HCT116 (cell line): ENCODE data around the gene RRH. TPM values are rescaled to one million over a fixed set of nuclear protein-coding genes. Genes with fewer than 3 reads are reported as not detected.

Experiments used
- ATAC-seq: fragments of 200-7000 bp; cut with Tn5 transposase; 2 replicates; pipeline ENCODE4 v1.9.1; 2020; ENCODE audit warnings: mild to moderate bottlenecking, moderate library complexity
- BruUV-seq: library from RNA; stranded (reverse); fragments of 400-500 nt; replicated peaks from 2 replicates; lab custom pipeline; 2021; lab: Mats Ljungman, UMichigan
- CTCF ChIA-PET: fragments of 300-600 bp; sonication (Branson Sonifier 250); formaldehyde crosslinking; loops from one replicate; lab custom pipeline; 2021; ENCODE audit warnings: antibody characterized with exemption; lab: Charles Lee
- POLR2A ChIA-PET: fragments of 300-600, 350-600 bp; sonication (Branson Sonifier 250); formaldehyde crosslinking; loops from one replicate; lab custom pipeline; 2021; ENCODE audit warnings: antibody characterized with exemption; lab: Charles Lee
- RAD21 ChIA-PET, 2 experiments: fragments of 300-600 bp; sonication (Branson Sonifier 250); formaldehyde crosslinking; loops; one replicate each; lab custom pipeline; 2023; ENCODE audit warnings: low total read pairs in 2 of 2; ENCODE audit not compliant: uncharacterized antibody in 2 of 2, unreplicated experiment in 2 of 2, low non-redundant PET in 1 of 2; lab: Charles Lee
- DNase-seq: peaks from one replicate; pipeline ENCODE4 v3.0.0-alpha.2; 2010; ENCODE audit warnings: low read depth, low spot score
- H2AFZ ChIP-seq: fragments of 200-600 bp; shearing (Covaris generic), sonication (generic); 2 replicates; pipeline ENCODE4 v1.6.1; 2017; ENCODE audit warnings: low read depth, mixed run types, mixed read lengths, antibody characterized with exemption, low read length; ENCODE audit not compliant: poor library complexity, severe bottlenecking
- H3K27ac ChIP-seq: 2 replicates; pipeline ENCODE4 v1.5.1; 2012; ENCODE audit warnings: low read depth, low read length
- H3K27me3 ChIP-seq: fragments of 200-600 bp; sonication (generic); 2 replicates; pipeline ENCODE4 v1.6.1; 2016; ENCODE audit warnings: mixed run types, low read length, mixed read lengths; ENCODE audit not compliant: insufficient read depth
- H3K36me3 ChIP-seq, 2 experiments: fragments of 200-500 bp in 1 of 2; fragments of 200-600 bp in 1 of 2; sonication (Bioruptor generic) in 1 of 2; sonication (generic) in 1 of 2; 2 replicates each; pipeline versions ENCODE4 v1.5.1 to v1.6.1; 2014 to 2016; ENCODE audit warnings: low read length in 2 of 2, inconsistent platforms in 1 of 2, mixed read lengths in 1 of 2, mixed run types in 1 of 2; ENCODE audit not compliant: insufficient read depth in 2 of 2, control insufficient read depth in 1 of 2
- H3K4me1 ChIP-seq, 2 experiments: fragments of 200-600 bp in 1 of 2; sonication (generic) in 1 of 2; 2 replicates each; pipeline versions ENCODE4 v1.5.1 to v1.6.1; 2012 to 2017; ENCODE audit warnings: low read length in 2 of 2, inconsistent platforms in 1 of 2, mild to moderate bottlenecking in 1 of 2, mixed read lengths in 1 of 2, mixed run types in 1 of 2, moderate library complexity in 1 of 2; ENCODE audit not compliant: insufficient read depth in 2 of 2, control insufficient read depth in 1 of 2
- H3K4me2 ChIP-seq: fragments of 200-600 bp; sonication (generic); 2 replicates; pipeline ENCODE4 v1.6.1; 2017; ENCODE audit warnings: mixed run types, low read length, mixed read lengths
- H3K4me3 ChIP-seq, 2 experiments: fragments of 200-600 bp in 1 of 2; sonication (generic) in 1 of 2; replicated peaks in 1 of 2; 2 replicates each; pipeline ENCODE4 v1.5.1; 2011 to 2016; ENCODE audit warnings: low read length in 2 of 2, control low read depth in 1 of 2, low read depth in 1 of 2, mild to moderate bottlenecking in 1 of 2, mixed read lengths in 1 of 2, mixed run types in 1 of 2
- H3K79me2 ChIP-seq: fragments of 200-600 bp; sonication (generic); 2 replicates; pipeline ENCODE4 v1.6.1; 2017; ENCODE audit warnings: mild to moderate bottlenecking, mixed run types, low read length, moderate library complexity, mixed read lengths; ENCODE audit not compliant: insufficient read depth
- H3K9ac ChIP-seq: fragments of 200-600 bp; sonication (generic); 2 replicates; pipeline ENCODE4 v1.6.1; 2016; ENCODE audit warnings: low read length, mixed read lengths
- H3K9me2 ChIP-seq: fragments of 200-600 bp; sonication (generic), shearing (Covaris generic); 2 replicates; pipeline ENCODE4 v1.6.1; 2017; ENCODE audit warnings: mixed run types, mild to moderate bottlenecking, moderate library complexity; ENCODE audit not compliant: insufficient read depth
- H3K9me3 ChIP-seq, 2 experiments: fragments of 200-500 bp in 1 of 2; fragments of 200-600 bp in 1 of 2; sonication (Bioruptor generic) in 1 of 2; sonication (generic) in 1 of 2; 2 replicates each; pipeline ENCODE4 v1.6.1; 2014 to 2017; ENCODE audit warnings: low read length in 2 of 2, mixed read lengths in 2 of 2, inconsistent platforms in 1 of 2, low read depth in 1 of 2, mild to moderate bottlenecking in 1 of 2, mixed run types in 1 of 2, moderate library complexity in 1 of 2; ENCODE audit not compliant: control insufficient read depth in 1 of 2, insufficient read depth in 1 of 2
- H4K20me1 ChIP-seq: fragments of 200-600 bp; sonication (generic), shearing (Covaris generic); 2 replicates; pipeline ENCODE4 v1.6.1; 2017; ENCODE audit warnings: mixed run types, mild to moderate bottlenecking, moderate library complexity; ENCODE audit not compliant: insufficient read depth
- CBX3 ChIP-seq: IDR thresholded peaks from 2 replicates; pipeline ENCODE4 v1.6.1; 2012; ENCODE audit warnings: low read depth
- EGR1 ChIP-seq: IDR thresholded peaks from 2 replicates; pipeline ENCODE4 v1.6.1; 2012; ENCODE audit warnings: low read depth
- EZH2 ChIP-seq: fragments of 200-600 bp; sonication (generic); IDR thresholded peaks from 2 replicates; pipeline ENCODE4 v1.6.1; 2017; ENCODE audit warnings: antibody characterized with exemption, mixed run types
- FOSL1 ChIP-seq: IDR thresholded peaks from 2 replicates; pipeline ENCODE4 v1.6.1; 2012; ENCODE audit warnings: low read depth
- JUND ChIP-seq: IDR thresholded peaks from 2 replicates; pipeline ENCODE4 v1.6.1; 2012
- POLR2A ChIP-seq: IDR thresholded peaks from 2 replicates; pipeline ENCODE4 v1.7.0; 2011; ENCODE audit warnings: borderline replicate concordance; ENCODE audit not compliant: insufficient read depth, insufficient read length; ENCODE audit errors: extremely low read depth
- POLR2AphosphoS5 ChIP-seq: IDR thresholded peaks from 2 replicates; pipeline ENCODE4 v1.6.1; 2011; ENCODE audit warnings: mild to moderate bottlenecking, low read depth, low read length, moderate library complexity
- RAD21 ChIP-seq: IDR thresholded peaks from 2 replicates; pipeline ENCODE4 v1.6.1; 2012; ENCODE audit warnings: low read depth, mild to moderate bottlenecking
- REST ChIP-seq: IDR thresholded peaks from 2 replicates; pipeline ENCODE4 v1.6.1; 2012; ENCODE audit warnings: low read depth
- SRF ChIP-seq: IDR thresholded peaks from 2 replicates; pipeline ENCODE4 v1.6.1; 2012; ENCODE audit warnings: low read depth
- TCF7L2 ChIP-seq: IDR thresholded peaks from 2 replicates; pipeline ENCODE4 v1.7.0; 2011; ENCODE audit warnings: borderline replicate concordance, inconsistent platforms; ENCODE audit not compliant: insufficient read depth, insufficient read length; ENCODE audit errors: extremely low read depth
- YY1 ChIP-seq: IDR thresholded peaks from 2 replicates; pipeline ENCODE4 v1.6.1; 2011; ENCODE audit warnings: low read length, low read depth, moderate library complexity, mild to moderate bottlenecking; ENCODE audit not compliant: insufficient replicate concordance; ENCODE audit errors: extremely low read depth
- ZFX ChIP-seq: fragments of 450-650 bp; IDR thresholded peaks from 2 replicates; pipeline ENCODE4 v1.6.1; 2017
- intact Hi-C: fragments of 100-400 bp; cut with micrococcal nuclease; formaldehyde crosslinking; loops from 2 replicates; pipeline ENCODE4 v1.10.0; 2022
- total RNA-seq: library from RNA; stranded (reverse); gene quantifications from one replicate; pipeline ENCODE4 v1.2.1, GENCODE V29; 2021; ENCODE audit not compliant: unreplicated experiment
- TF ChIP-seq, protein P1 (sequence below), 3 experiments: fragments of 200-600 bp in 1 of 3; sonication (generic) in 1 of 3; IDR thresholded peaks in 2 of 3; conservative IDR thresholded peaks in 1 of 3; 2 replicates each; pipeline ENCODE4 v1.5.1; 2012 to 2017; ENCODE audit warnings: low read depth in 2 of 3, low read length in 2 of 3, antibody characterized with exemption in 1 of 3, borderline replicate concordance in 1 of 3, control low read depth in 1 of 3, mild to moderate bottlenecking in 1 of 3, mixed read lengths in 1 of 3, mixed run types in 1 of 3, moderate library complexity in 1 of 3; ENCODE audit not compliant: insufficient read depth in 1 of 3

RRH gene
- total RNA-seq, 1 experiment from 2014 or later = 0.42 TPM

DNA sequence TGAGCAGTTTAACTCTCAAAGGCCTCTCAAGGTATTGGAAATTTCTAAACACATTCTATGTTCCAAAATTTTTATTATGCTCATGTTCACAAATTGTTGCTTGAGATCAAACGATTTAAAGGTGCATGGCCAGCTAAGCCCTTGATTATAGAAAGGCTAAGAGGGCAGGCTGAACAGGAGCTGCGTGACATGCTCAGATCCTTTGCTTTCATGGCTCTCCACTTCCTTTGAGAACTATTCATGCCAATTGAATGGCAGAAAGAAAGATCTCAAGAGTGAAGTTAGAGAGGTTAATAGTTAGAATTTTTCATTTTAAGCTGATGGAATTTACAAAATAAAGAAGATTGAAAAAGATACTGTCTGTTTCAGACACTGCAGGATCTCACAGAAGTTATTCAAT is 20.7 kb downstream of the RRH start:
- no TSS peak for BruUV-seq
- Histone ChIP-seq H3K9ac (no peak overlapping the region), H3K4me3 (no peak overlapping the region), H3K9me2 (no peaks in the 10 kb centered on the region), H3K36me3 (no peaks in the 10 kb centered on the region), H3K27me3 (no peaks in the 10 kb centered on the region), H2AFZ (no peak overlapping the region), H4K20me1 (no peaks in the 10 kb centered on the region), H3K4me2 (no peak overlapping the region), H3K9me3 (no peaks in the 10 kb centered on the region), H3K79me2 (no peaks in the 10 kb centered on the region), H3K27ac (no peak overlapping the region), H3K4me1 (no peaks in the 10 kb centered on the region)
- ChIA-PET RAD21 (no interaction called here), POLR2A (no interaction called here), CTCF (no interaction called here)
- intact Hi-C loops = no loop called here
- no peak for ATAC-seq
- TF ChIP-seq, protein P1, sequence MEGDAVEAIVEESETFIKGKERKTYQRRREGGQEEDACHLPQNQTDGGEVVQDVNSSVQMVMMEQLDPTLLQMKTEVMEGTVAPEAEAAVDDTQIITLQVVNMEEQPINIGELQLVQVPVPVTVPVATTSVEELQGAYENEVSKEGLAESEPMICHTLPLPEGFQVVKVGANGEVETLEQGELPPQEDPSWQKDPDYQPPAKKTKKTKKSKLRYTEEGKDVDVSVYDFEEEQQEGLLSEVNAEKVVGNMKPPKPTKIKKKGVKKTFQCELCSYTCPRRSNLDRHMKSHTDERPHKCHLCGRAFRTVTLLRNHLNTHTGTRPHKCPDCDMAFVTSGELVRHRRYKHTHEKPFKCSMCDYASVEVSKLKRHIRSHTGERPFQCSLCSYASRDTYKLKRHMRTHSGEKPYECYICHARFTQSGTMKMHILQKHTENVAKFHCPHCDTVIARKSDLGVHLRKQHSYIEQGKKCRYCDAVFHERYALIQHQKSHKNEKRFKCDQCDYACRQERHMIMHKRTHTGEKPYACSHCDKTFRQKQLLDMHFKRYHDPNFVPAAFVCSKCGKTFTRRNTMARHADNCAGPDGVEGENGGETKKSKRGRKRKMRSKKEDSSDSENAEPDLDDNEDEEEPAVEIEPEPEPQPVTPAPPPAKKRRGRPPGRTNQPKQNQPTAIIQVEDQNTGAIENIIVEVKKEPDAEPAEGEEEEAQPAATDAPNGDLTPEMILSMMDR (IDR thresholded peaks at IDR 0.05 in 2 of 3, conservative IDR thresholded peaks at IDR 0.05 in 1 of 3; ENCODE audit: borderline replicate concordance in 1 of 3, insufficient read depth in 1 of 3, low read depth in 2 of 3, low read length in 2 of 3) = no peak
- TF ChIP-seq CBX3 = no peak
- TF ChIP-seq RAD21 = no peak
- TF ChIP-seq JUND = no peak
- TF ChIP-seq TCF7L2 = no peak
- DNase-seq = no peak

GRCh38 chr4:109850601-109851000 is 22.8 kb downstream of the RRH start:
- Histone ChIP-seq H3K4me3 (no peak overlapping the region), H3K27ac (no peak overlapping the region), H3K4me2 (no peak overlapping the region), H2AFZ (no peak overlapping the region), H3K79me2 (no peaks in the 10 kb centered on the region), H3K9ac (no peak overlapping the region), H3K27me3 (no peaks in the 10 kb centered on the region), H3K9me3 (no peaks in the 10 kb centered on the region), H3K36me3 (no peaks in the 10 kb centered on the region), H3K4me1 (no peaks in the 10 kb centered on the region), H3K9me2 (no peaks in the 10 kb centered on the region), H4K20me1 (no peaks in the 10 kb centered on the region)
- RAD21 ChIA-PET = no interaction called here
- CTCF ChIA-PET = no interaction called here
- BruUV-seq = no TSS peak
- DNase-seq (no peak), ATAC-seq (no peak)
- POLR2A ChIA-PET = no interaction called here
- intact Hi-C loops = no loop called here
- TF ChIP-seq RAD21 (no peak), REST (no peak), SRF (no peak), POLR2AphosphoS5 (no peak), FOSL1 (no peak), POLR2A (no peak), ZFX (no peak), CBX3 (no peak), YY1 (no peak), EZH2 (no peak), EGR1 (no peak)
